Pancreas (tissue), 10 donors: ENCODE measurements around the gene KIAA1549. TPM values are rescaled to one million over a fixed set of nuclear protein-coding genes. Genes with fewer than 3 reads are reported as not detected.
"Not testable (repeated sequence)": the region's sequence is repeated elsewhere in the genome, so short reads cannot be mapped to it uniquely, and the experiment has no call there.

Experiments
- ATAC-seq, 4 donors: fragments of 200-7000 bp; cut with Tn5 transposase; one replicate each; pipeline versions ENCODE4 v1.8.0 to v1.9.1; 2020; ENCODE audit warnings: mild to moderate bottlenecking in 4 of 4, moderate library complexity in 4 of 4
- DNase-seq, 6 donors: peaks; one replicate each; pipeline ENCODE4 v3.0.0-alpha.2; 2020
- FAIRE-seq: peaks from 2 replicates; lab custom pipeline; 2012; peaks lifted over from hg19 to GRCh38; lab: Jason Lieb, UNC
- H3K27ac ChIP-seq, 4 donors: fragments of 200-600 bp; sonication (generic); 1 replicate in 3 of 4; 2 replicates in 1 of 4; pipeline versions ENCODE4 v1.5.0 to v1.8.0; 2020
- H3K27me3 ChIP-seq, 4 donors: fragments of 200-600 bp; one replicate each; pipeline ENCODE4 v1.8.0; 2021
- H3K36me3 ChIP-seq, 3 donors: fragments of 200-600 bp; sonication (generic) in 1 of 3; one replicate each; pipeline versions ENCODE4 v1.5.0 to v1.8.0; 2020 to 2021
- H3K4me1 ChIP-seq, 3 donors: fragments of 200-600 bp; one replicate each; pipeline ENCODE4 v1.8.0; 2021
- H3K4me3 ChIP-seq, 4 donors: fragments of 200-600 bp; sonication (generic) in 2 of 4; one replicate each; pipeline versions ENCODE4 v1.5.0 to v1.8.0; 2020 to 2021
- H3K9me3 ChIP-seq, 4 donors: fragments of 200-600 bp; one replicate each; pipeline ENCODE4 v1.8.0; 2021
- CTCF ChIP-seq, 4 donors: fragments of 200-600 bp; sonication (generic) in 3 of 4; IDR thresholded peaks; one replicate each; pipeline versions ENCODE4 v1.5.0 to v1.8.0; 2021; ENCODE audit warnings: antibody characterized with exemption in 4 of 4
- WGBS, 2 donors: extraction: QIAGEN DNeasy Blood & Tissue Kit; methylation state at CpG; one replicate each; pipeline ENCODE4 v1.1.7; 2013; 5-methylcytosine and 5-hydroxymethylcytosine counted together
- intact Hi-C, 3 donors: fragments of 100-400 bp; cut with DNase I; formaldehyde crosslinking; loops; one replicate each; pipeline versions ENCODE4 v1.11.1 to v1.14.2; 2022
- polyA plus RNA-seq, 2 donors: library from polyadenylated mRNA; stranded (reverse); fragments of 200-250 nt; gene quantifications; one replicate each; pipeline ENCODE4 v1.2.3, GENCODE V29; 2013
- total RNA-seq, 6 donors: library from RNA; stranded (reverse); fragmentation: NEBNext Ultra II Directional in 4 of 6; extraction: Animal tissue kit (Norgen Biotek cat#: 25700) in 4 of 6; gene quantifications; one replicate each; pipeline versions ENCODE4 v1.2.1 to v1.2.4, GENCODE V29; 2021 to 2023
- donor health status: healthy with polysubstance abuse.
- donor health status: DM: no; HTN: no; CAD: no; lungs with moderate emphysema.
- donor health status: DM: no; HTN: no; CAD: no.
- donor health status: control.
- donor health status: control.
- donor health status: Bipolar disorder and iron deficiency.
- donor health status: DM: yes; HTN: yes; CAD: no.
- donor health status: DM: no; HTN: no; CAD: no.
- donor health status: DM: no; HTN: no; CAD: no.
- donor health status: DM: yes; HTN: yes; CAD: no.

KIAA1549 gene
- 1 to 10 TPM; 5.1 to 8.0 (median 7.4) TPM for total RNA-seq
- polyA plus RNA-seq: 1 to 10 TPM; 1.9 to 3.6 TPM

GRCh38 chr7:138981332-138982203, at the start of gene KIAA1549:
Gene KIAA1549, minus strand, starts transcription at chr7:138981389. Its CDS starts 120 bp downstream, at chr7:138981269.
- H3K4me1 ChIP-seq: peaks cover 4 to 26% (median 10%) of the 10 kb centered on the region in 3 donors
- H3K9me3 ChIP-seq: no peaks in the 10 kb centered on the region
- H3K36me3 ChIP-seq: no peaks in the 10 kb centered on the region
- no peaks in the 10 kb centered on the region for H3K27me3 ChIP-seq
- peak within 1 kb of the TSS; percentile 48 to 66 (median 52) for H3K4me3 ChIP-seq
- FAIRE-seq: no peak
- no peak for TF ChIP-seq CTCF (IDR thresholded peaks at IDR 0.05)
- intact Hi-C loops: loop anchor here in 2 of 3 donors (10.0 kb wide), 1 partner anchor 97 kb away; no protein-coding TSS in a partner anchor
- peak; percentile 71 to 89 (median 84) for DNase-seq
- H3K27ac ChIP-seq: peak within 1 kb of the TSS; percentile 40 to 58 (median 52)
- 1 to 2% methylated on average over 49 to 105 of the region's 105 CpGs for WGBS, 2 donors
- ATAC-seq: peak; percentile 81 to 88 (median 87)

GRCh38 chr7:139029353-139029752, 48.2 kb upstream of the KIAA1549 start:
- DNase-seq (no peak), ATAC-seq (no peak), FAIRE-seq (no peak)
- H3K36me3 ChIP-seq: peaks cover 0 to 5% (median 0%) of the 10 kb centered on the region in 3 donors
- 92 to 93% methylated on average over 3 of the region's 3 CpGs for WGBS, 2 donors
- H3K9me3 ChIP-seq: no peaks in the 10 kb centered on the region
- intact Hi-C loops: no loop called here
- TF ChIP-seq CTCF (IDR thresholded peaks at IDR 0.05): no peak
- no peaks in the 10 kb centered on the region for H3K27me3 ChIP-seq
- no peaks in the 10 kb centered on the region for H3K4me1 ChIP-seq
- no peak overlapping the region for H3K27ac ChIP-seq
- no peak overlapping the region for H3K4me3 ChIP-seq

GRCh38 chr7:139026551-139026950, 45.4 kb upstream of the KIAA1549 start:
- H3K27me3 ChIP-seq: no peaks in the 10 kb centered on the region
- 76 to 78% methylated on average over 6 of the region's 6 CpGs for WGBS, 2 donors
- ATAC-seq: no peak
- intact Hi-C loops: no loop called here
- H3K9me3 ChIP-seq: no peaks in the 10 kb centered on the region
- no peaks in the 10 kb centered on the region for H3K4me1 ChIP-seq
- DNase-seq: no peak
- no peak overlapping the region for H3K4me3 ChIP-seq
- no peak for FAIRE-seq
- peaks cover 0 to 5% (median 0%) of the 10 kb centered on the region in 3 donors for H3K36me3 ChIP-seq
- no peak overlapping the region for H3K27ac ChIP-seq
- TF ChIP-seq CTCF (IDR thresholded peaks at IDR 0.05): no peak

- FAIRE-seq, H3K36me3 ChIP-seq, ATAC-seq, H3K27ac ChIP-seq, H3K27me3 ChIP-seq, DNase-seq, H3K4me3 ChIP-seq, H3K4me1 ChIP-seq, intact Hi-C loops, H3K9me3 ChIP-seq: not testable (repeated sequence)
- WGBS, 2 donors: 84% methylated on average over 5 of the region's 5 CpGs
These were observed 44.7 kb upstream of the KIAA1549 start for GRCh38 chr7:139025861-139026260.

GRCh38 chr7:139023076-139023475, 41.9 kb upstream of the KIAA1549 start:
- no peak overlapping the region for H3K27ac ChIP-seq
- H3K36me3 ChIP-seq: peaks cover 0 to 5% (median 0%) of the 10 kb centered on the region in 3 donors
- H3K27me3 ChIP-seq: no peaks in the 10 kb centered on the region
- DNase-seq (no peak), FAIRE-seq (no peak), ATAC-seq (no peak)
- intact Hi-C loops: no loop called here
- 79 to 84% methylated on average over 5 of the region's 5 CpGs for WGBS, 2 donors
- no peak for TF ChIP-seq CTCF (IDR thresholded peaks at IDR 0.05)
- H3K4me1 ChIP-seq: no peaks in the 10 kb centered on the region
- no peak overlapping the region for H3K4me3 ChIP-seq
- H3K9me3 ChIP-seq: no peaks in the 10 kb centered on the region
